A549 (cell line): ENCODE results near the gene ICOSLG.
"Not testable (repeated sequence)": the region's sequence is repeated elsewhere in the genome, so short reads cannot be mapped to it uniquely, and the experiment has no call there.

Source experiments
- CBX2 ChIP-seq: fragments of 200-600 bp; sonication (generic); IDR thresholded peaks from 2 replicates; pipeline ENCODE4 v1.6.1; 2016; ENCODE audit warnings: low read depth, mild to moderate bottlenecking, borderline replicate concordance
- CHD2 ChIP-seq: fragments of 150-350 bp; IDR thresholded peaks from 2 replicates; pipeline ENCODE4 v1.6.1; 2014; ENCODE audit warnings: low read length; ENCODE audit not compliant: partially characterized antibody
- CTCF ChIP-seq: fragments of >200 bp; sonication (Bioruptor Twin); formaldehyde crosslinking; IDR thresholded peaks from 3 replicates; pipeline ENCODE4 v1.5.1; 2016
- HOXA7 ChIP-seq: fragments of 250-450 bp; sonication (Bioruptor Pico); IDR thresholded peaks from 2 replicates; pipeline ENCODE4 v1.5.0; 2020; ENCODE audit warnings: mild to moderate bottlenecking, moderate library complexity
- RAD21 ChIP-seq, 2 experiments: fragments of >200 bp in 1 of 2; sonication (Bioruptor Twin) in 1 of 2; formaldehyde crosslinking in 1 of 2; IDR thresholded peaks in 1 of 2; conservative IDR thresholded peaks in 1 of 2; 2 replicates in 1 of 2; 3 replicates in 1 of 2; pipeline ENCODE4 v1.6.1; 2012 to 2018; ENCODE audit warnings: inconsistent platforms in 1 of 2
- REST ChIP-seq: fragments of 200-600 bp; sonication (generic); IDR thresholded peaks from 2 replicates; pipeline ENCODE4 v1.6.1; 2016; ENCODE audit warnings: antibody characterized with exemption, mild to moderate bottlenecking, moderate library complexity
- ZFP36 ChIP-seq: fragments of 450-650 bp; IDR thresholded peaks from 2 replicates; pipeline ENCODE4 v1.6.1; 2014; ENCODE audit warnings: borderline replicate concordance; ENCODE audit not compliant: partially characterized antibody
- TF ChIP-seq, protein P1 (sequence below): IDR thresholded peaks from 2 replicates; pipeline ENCODE4 v1.6.1; 2012
- TF ChIP-seq, protein P2 (sequence below): fragments of 450-650 bp; IDR thresholded peaks from 2 replicates; pipeline ENCODE4 v1.6.1; 2014; ENCODE audit warnings: antibody characterized with exemption

GRCh38 chr21:44218461-44218860, 22.3 kb downstream of the ICOSLG start:
- TF ChIP-seq CTCF; RAD21 (conservative IDR thresholded peaks at IDR 0.05 in 1 of 2, IDR thresholded peaks at IDR 0.05 in 1 of 2); CHD2; HOXA7 (CRISPR knock-in tag); REST; CBX2; ZFP36: not testable (repeated sequence)
- TF ChIP-seq, protein P1, sequence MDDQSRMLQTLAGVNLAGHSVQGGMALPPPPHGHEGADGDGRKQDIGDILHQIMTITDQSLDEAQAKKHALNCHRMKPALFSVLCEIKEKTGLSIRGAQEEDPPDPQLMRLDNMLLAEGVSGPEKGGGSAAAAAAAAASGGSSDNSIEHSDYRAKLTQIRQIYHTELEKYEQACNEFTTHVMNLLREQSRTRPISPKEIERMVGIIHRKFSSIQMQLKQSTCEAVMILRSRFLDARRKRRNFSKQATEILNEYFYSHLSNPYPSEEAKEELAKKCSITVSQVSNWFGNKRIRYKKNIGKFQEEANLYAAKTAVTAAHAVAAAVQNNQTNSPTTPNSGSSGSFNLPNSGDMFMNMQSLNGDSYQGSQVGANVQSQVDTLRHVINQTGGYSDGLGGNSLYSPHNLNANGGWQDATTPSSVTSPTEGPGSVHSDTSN: not testable (repeated sequence)
- TF ChIP-seq, protein P2, sequence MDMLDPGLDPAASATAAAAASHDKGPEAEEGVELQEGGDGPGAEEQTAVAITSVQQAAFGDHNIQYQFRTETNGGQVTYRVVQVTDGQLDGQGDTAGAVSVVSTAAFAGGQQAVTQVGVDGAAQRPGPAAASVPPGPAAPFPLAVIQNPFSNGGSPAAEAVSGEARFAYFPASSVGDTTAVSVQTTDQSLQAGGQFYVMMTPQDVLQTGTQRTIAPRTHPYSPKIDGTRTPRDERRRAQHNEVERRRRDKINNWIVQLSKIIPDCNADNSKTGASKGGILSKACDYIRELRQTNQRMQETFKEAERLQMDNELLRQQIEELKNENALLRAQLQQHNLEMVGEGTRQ: not testable (repeated sequence)
